ENCODE results near the gene MYO1C.
"Not testable (repeated sequence)": the region's sequence is repeated elsewhere in the genome, so short reads cannot be mapped to it uniquely, and the experiment has no call there.

MYO1C gene

GRCh38 chr17:1420981-1421380 is 71.5 kb downstream of the MYO1C start:
- no peak overlapping the region for H3K4me3 Mint-ChIP-seq
- peaks cover 2% of the 10 kb centered on the region for H3K4me1 Mint-ChIP-seq (ENCODE audit: low read depth)
- no peak overlapping the region for H3K27ac Mint-ChIP-seq
- no peaks in the 10 kb centered on the region for H3K27me3 Mint-ChIP-seq (ENCODE audit: low read depth)
- H3K9me3 Mint-ChIP-seq: no peaks in the 10 kb centered on the region
- peaks cover 28% of the 10 kb centered on the region for H3K36me3 Mint-ChIP-seq (ENCODE audit: low read depth)

GRCh38 chr17:1420163-1420562 is 72.3 kb downstream of the MYO1C start:
- Mint-ChIP-seq H3K27me3 (ENCODE audit: low read depth) (no peaks in the 10 kb centered on the region), H3K9me3 (no peaks in the 10 kb centered on the region), H3K36me3 (ENCODE audit: low read depth) (peaks cover 21% of the 10 kb centered on the region), H3K4me3 (no peak overlapping the region), H3K4me1 (ENCODE audit: low read depth) (peaks cover 2% of the 10 kb centered on the region), H3K27ac (no peak overlapping the region)

- peaks cover 17% of the 10 kb centered on the region for H3K36me3 Mint-ChIP-seq (ENCODE audit: low read depth)
- not testable (repeated sequence) for H3K4me3 Mint-ChIP-seq; H3K9me3 Mint-ChIP-seq; H3K27me3 Mint-ChIP-seq (ENCODE audit: low read depth); H3K4me1 Mint-ChIP-seq (ENCODE audit: low read depth); H3K27ac Mint-ChIP-seq
These were observed 74.0 kb downstream of the MYO1C start for GRCh38 chr17:1418476-1418875.

GRCh38 chr17:1416414-1416813 is 76.1 kb downstream of the MYO1C start:
- no peak overlapping the region for H3K27ac Mint-ChIP-seq
- no peaks in the 10 kb centered on the region for H3K27me3 Mint-ChIP-seq (ENCODE audit: low read depth)

GRCh38 chr17:1414634-1415033 is 77.9 kb downstream of the MYO1C start:
- H3K9me3 Mint-ChIP-seq: no peaks in the 10 kb centered on the region
- H3K27ac Mint-ChIP-seq: no peak overlapping the region
- no peaks in the 10 kb centered on the region for H3K4me1 Mint-ChIP-seq (ENCODE audit: low read depth)
- H3K36me3 Mint-ChIP-seq (ENCODE audit: low read depth): peaks cover 2% of the 10 kb centered on the region
- no peak overlapping the region for H3K4me3 Mint-ChIP-seq
- no peaks in the 10 kb centered on the region for H3K27me3 Mint-ChIP-seq (ENCODE audit: low read depth)

More at GRCh38 chr17:1416414-1416813, 76.1 kb downstream of the MYO1C start:
- H3K4me3 Mint-ChIP-seq: no peak overlapping the region
- H3K4me1 Mint-ChIP-seq (ENCODE audit: low read depth): no peaks in the 10 kb centered on the region
- H3K36me3 Mint-ChIP-seq (ENCODE audit: low read depth): peaks cover 7% of the 10 kb centered on the region
- H3K9me3 Mint-ChIP-seq: no peaks in the 10 kb centered on the region
